ENCODE data around the gene SIRT7.

GRCh38 chr17:81888105-81888987 is 29.6 kb downstream of the SIRT7 start:
- no peak for TF ChIP-seq CTCF (conservative IDR thresholded peaks at IDR 0.05; ENCODE audit: low read length)
- no peak for TF ChIP-seq EZH2phosphoT487 (IDR thresholded peaks at IDR 0.05; ENCODE audit: borderline replicate concordance, low read depth, low read length)
